HepG2 (cell line): ENCODE measurements around the gene ZFYVE26. TPM values are rescaled to one million over a fixed set of nuclear protein-coding genes. Genes with fewer than 3 reads are reported as not detected.

Experiments
- KDM4B ChIP-seq: sonication (generic); formaldehyde crosslinking; IDR thresholded peaks from 2 replicates; pipeline ENCODE4 v1.4.0; 2020; ENCODE audit warnings: missing genetic modification reagents
- NCOA1 ChIP-seq: sonication (generic); formaldehyde crosslinking; IDR thresholded peaks from 2 replicates; pipeline ENCODE4 v1.9.0; 2021; ENCODE audit warnings: missing genetic modification reagents
- NFYB ChIP-seq: sonication (generic); formaldehyde crosslinking; IDR thresholded peaks from 2 replicates; pipeline ENCODE4 v1.4.0; 2020; ENCODE audit warnings: missing genetic modification reagents
- PHB2 ChIP-seq: fragments of 450-650 bp; IDR thresholded peaks from 2 replicates; pipeline ENCODE4 v1.6.1; 2018; ENCODE audit not compliant: partially characterized antibody
- PHF5A ChIP-seq: IDR thresholded peaks from one replicate; pipeline ENCODE4 v1.6.1; 2018; ENCODE audit warnings: low read depth, missing genetic modification reagents; ENCODE audit not compliant: unreplicated experiment
- RAD21 ChIP-seq: fragments of 450-650 bp; formaldehyde crosslinking; IDR thresholded peaks from 2 replicates; pipeline ENCODE4 v1.5.0; 2020; ENCODE audit warnings: mild to moderate bottlenecking
- RAD51 ChIP-seq: fragments of 450-650 bp; IDR thresholded peaks from 2 replicates; pipeline ENCODE4 v1.6.1; 2016; ENCODE audit warnings: borderline replicate concordance
- RELA ChIP-seq: sonication (generic); formaldehyde crosslinking; IDR thresholded peaks from 2 replicates; pipeline ENCODE4 v1.4.0; 2020; ENCODE audit warnings: missing genetic modification reagents
- REXO4 ChIP-seq: sonication (generic); formaldehyde crosslinking; IDR thresholded peaks from 2 replicates; pipeline ENCODE4 v1.8.0; 2022; ENCODE audit warnings: missing genetic modification reagents, mild to moderate bottlenecking, borderline replicate concordance
- SMAD1 ChIP-seq: sonication (generic); formaldehyde crosslinking; IDR thresholded peaks from 2 replicates; pipeline ENCODE4 v1.4.0; 2020; ENCODE audit warnings: missing genetic modification reagents, low read depth, mild to moderate bottlenecking, borderline replicate concordance
- SMC3 ChIP-seq: IDR thresholded peaks from 2 replicates; pipeline ENCODE4 v1.6.1; 2011; ENCODE audit warnings: low read length, improper control_type of control experiment
- STAG1 ChIP-seq: sonication (generic); formaldehyde crosslinking; IDR thresholded peaks from 2 replicates; pipeline ENCODE4 v1.4.0; 2020; ENCODE audit warnings: missing genetic modification reagents
- TBX3 ChIP-seq: fragments of 450-650 bp; IDR thresholded peaks from 2 replicates; pipeline ENCODE4 v1.6.1; 2017; ENCODE audit warnings: antibody characterized with exemption, mild to moderate bottlenecking, inconsistent platforms, borderline replicate concordance
- ZBTB38 ChIP-seq: sonication (generic); formaldehyde crosslinking; IDR thresholded peaks from 2 replicates; pipeline ENCODE4 v1.5.1; 2020; ENCODE audit warnings: mild to moderate bottlenecking, missing genetic modification reagents
- ZNF468 ChIP-seq: sonication (generic); formaldehyde crosslinking; IDR thresholded peaks from 2 replicates; pipeline ENCODE4 v1.8.0; 2022; ENCODE audit warnings: mild to moderate bottlenecking, moderate library complexity, missing genetic modification reagents
- ZNF614 ChIP-seq: IDR thresholded peaks from 2 replicates; pipeline ENCODE4 v1.6.1; 2018; ENCODE audit warnings: missing biosample characterization, missing genetic modification reagents, inconsistent platforms, borderline replicate concordance
- ZNF616 ChIP-seq: sonication (generic); formaldehyde crosslinking; IDR thresholded peaks from 2 replicates; pipeline ENCODE4 v1.5.0; 2020; ENCODE audit warnings: low read depth, mild to moderate bottlenecking, missing genetic modification reagents
- ZNF619 ChIP-seq: sonication (generic); formaldehyde crosslinking; IDR thresholded peaks from 2 replicates; pipeline ENCODE4 v1.4.0; 2020; ENCODE audit warnings: mild to moderate bottlenecking, missing genetic modification reagents
- ZNF816 ChIP-seq: sonication (generic); formaldehyde crosslinking; IDR thresholded peaks from 2 replicates; pipeline ENCODE4 v1.8.0; 2022; ENCODE audit warnings: missing genetic modification reagents, mild to moderate bottlenecking, borderline replicate concordance
- polyA plus RNA-seq, 8 experiments: library from polyadenylated mRNA; depleted of rRNA in 3 of 8; stranded (reverse) in 7 of 8; unstranded in 1 of 8; fragments of >200 nt; fragmentation: Illumina TruSeq in 4 of 8; extraction: Trizol in 4 of 8; gene quantifications; 2 replicates each; pipeline versions ENCODE4 v1.2.1 to v1.2.3, GENCODE V29; 2011 to 2016; ENCODE audit warnings: low read depth in 4 of 8, missing spikeins in 1 of 8, mixed read lengths in 1 of 8; ENCODE audit not compliant: insufficient read depth in 1 of 8
- total RNA-seq, 5 experiments: library from RNA; depleted of rRNA; stranded (reverse); fragments of >200 nt; fragmentation: Illumina TruSeq; extraction: Trizol; gene quantifications; 2 replicates each; pipeline ENCODE4 v1.2.3, GENCODE V29; 2016; ENCODE audit warnings: low read depth in 1 of 5
- TF ChIP-seq, protein P1 (sequence below): sonication (generic); formaldehyde crosslinking; IDR thresholded peaks from 2 replicates; pipeline ENCODE4 v1.5.0; 2020; ENCODE audit warnings: missing genetic modification reagents, mild to moderate bottlenecking, borderline replicate concordance
- TF ChIP-seq, protein P2 (sequence below): sonication (generic); formaldehyde crosslinking; IDR thresholded peaks from 2 replicates; pipeline ENCODE4 v1.5.0; 2020; ENCODE audit warnings: mild to moderate bottlenecking, missing genetic modification reagents
- TF ChIP-seq, protein P3 (sequence below): sonication (generic); formaldehyde crosslinking; IDR thresholded peaks from 2 replicates; pipeline ENCODE4 v1.4.0; 2020; ENCODE audit warnings: missing genetic modification reagents, borderline replicate concordance
- TF ChIP-seq, protein P4 (sequence below): sonication (generic); formaldehyde crosslinking; IDR thresholded peaks from 2 replicates; pipeline ENCODE4 v1.5.0; 2020; ENCODE audit warnings: missing genetic modification reagents

The ZFYVE26 gene
- total and polyA plus RNA-seq, 2 of the 13 experiments (the other 11 are each of a cell fraction or from before 2014, with no cell fraction given): 13.6 to 16.4 TPM

DNA sequence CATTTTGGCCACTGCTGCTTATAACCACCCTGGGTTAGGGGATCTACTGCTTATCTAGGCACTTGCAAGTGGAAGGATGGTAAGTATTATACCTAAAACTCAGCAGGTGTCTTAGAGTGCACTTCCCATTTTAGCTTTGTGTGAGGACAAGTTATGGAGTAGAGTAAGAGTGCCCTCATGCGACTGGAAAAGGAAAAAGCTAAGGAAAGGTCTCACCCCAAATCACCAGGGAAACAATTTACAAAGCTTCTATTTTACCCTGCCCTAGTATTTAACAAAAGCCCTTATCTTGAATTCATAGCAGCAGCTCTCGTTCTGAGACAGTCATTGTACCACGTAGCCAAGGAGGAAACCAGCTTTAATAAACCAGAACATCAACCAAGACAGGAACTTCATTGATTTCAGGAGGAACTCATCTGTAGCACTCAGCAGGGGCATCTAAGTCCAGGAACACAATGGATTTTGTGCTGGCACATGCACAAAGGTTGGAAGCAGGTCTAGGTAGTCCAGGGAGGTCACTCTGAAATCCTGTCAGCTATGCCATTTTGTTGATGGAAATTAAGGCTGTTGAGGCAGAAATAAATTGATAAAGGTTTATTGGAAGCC, 111.8 kb downstream of the ZFYVE26 start (continued):
- TF ChIP-seq, protein P1, sequence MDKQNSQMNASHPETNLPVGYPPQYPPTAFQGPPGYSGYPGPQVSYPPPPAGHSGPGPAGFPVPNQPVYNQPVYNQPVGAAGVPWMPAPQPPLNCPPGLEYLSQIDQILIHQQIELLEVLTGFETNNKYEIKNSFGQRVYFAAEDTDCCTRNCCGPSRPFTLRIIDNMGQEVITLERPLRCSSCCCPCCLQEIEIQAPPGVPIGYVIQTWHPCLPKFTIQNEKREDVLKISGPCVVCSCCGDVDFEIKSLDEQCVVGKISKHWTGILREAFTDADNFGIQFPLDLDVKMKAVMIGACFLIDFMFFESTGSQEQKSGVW (CRISPR knock-in tag): no peak
- TF ChIP-seq RAD51 (no peak), PHF5A (CRISPR knock-in tag) (no peak), SMC3 (peak; percentile 83), KDM4B (CRISPR knock-in tag) (no peak), RELA (CRISPR knock-in tag) (no peak), NCOA1 (CRISPR knock-in tag) (no peak), NFYB (CRISPR knock-in tag) (no peak), ZNF468 (CRISPR knock-in tag) (no peak), SMAD1 (CRISPR knock-in tag) (no peak), RAD21 (CRISPR knock-in tag) (peak; percentile 61; the same call in 1 of the 2 replicates), ZNF616 (CRISPR knock-in tag) (no peak), ZBTB38 (CRISPR knock-in tag) (no peak), ZNF619 (no peak), ZNF614 (no peak), ZNF816 (no peak), REXO4 (CRISPR knock-in tag) (no peak), STAG1 (CRISPR knock-in tag) (peak; percentile 85), TBX3 (no peak), PHB2 (no peak)
- TF ChIP-seq, protein P2, sequence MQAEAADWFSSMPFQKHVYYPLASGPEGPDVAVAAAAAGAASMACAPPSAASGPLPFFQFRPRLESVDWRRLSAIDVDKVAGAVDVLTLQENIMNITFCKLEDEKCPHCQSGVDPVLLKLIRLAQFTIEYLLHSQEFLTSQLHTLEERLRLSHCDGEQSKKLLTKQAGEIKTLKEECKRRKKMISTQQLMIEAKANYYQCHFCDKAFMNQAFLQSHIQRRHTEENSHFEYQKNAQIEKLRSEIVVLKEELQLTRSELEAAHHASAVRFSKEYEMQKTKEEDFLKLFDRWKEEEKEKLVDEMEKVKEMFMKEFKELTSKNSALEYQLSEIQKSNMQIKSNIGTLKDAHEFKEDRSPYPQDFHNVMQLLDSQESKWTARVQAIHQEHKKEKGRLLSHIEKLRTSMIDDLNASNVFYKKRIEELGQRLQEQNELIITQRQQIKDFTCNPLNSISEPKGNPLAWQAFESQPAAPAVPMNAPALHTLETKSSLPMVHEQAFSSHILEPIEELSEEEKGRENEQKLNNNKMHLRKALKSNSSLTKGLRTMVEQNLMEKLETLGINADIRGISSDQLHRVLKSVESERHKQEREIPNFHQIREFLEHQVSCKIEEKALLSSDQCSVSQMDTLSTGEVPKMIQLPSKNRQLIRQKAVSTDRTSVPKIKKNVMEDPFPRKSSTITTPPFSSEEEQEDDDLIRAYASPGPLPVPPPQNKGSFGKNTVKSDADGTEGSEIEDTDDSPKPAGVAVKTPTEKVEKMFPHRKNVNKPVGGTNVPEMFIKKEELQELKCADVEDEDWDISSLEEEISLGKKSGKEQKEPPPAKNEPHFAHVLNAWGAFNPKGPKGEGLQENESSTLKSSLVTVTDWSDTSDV: no peak
- TF ChIP-seq, protein P3, sequence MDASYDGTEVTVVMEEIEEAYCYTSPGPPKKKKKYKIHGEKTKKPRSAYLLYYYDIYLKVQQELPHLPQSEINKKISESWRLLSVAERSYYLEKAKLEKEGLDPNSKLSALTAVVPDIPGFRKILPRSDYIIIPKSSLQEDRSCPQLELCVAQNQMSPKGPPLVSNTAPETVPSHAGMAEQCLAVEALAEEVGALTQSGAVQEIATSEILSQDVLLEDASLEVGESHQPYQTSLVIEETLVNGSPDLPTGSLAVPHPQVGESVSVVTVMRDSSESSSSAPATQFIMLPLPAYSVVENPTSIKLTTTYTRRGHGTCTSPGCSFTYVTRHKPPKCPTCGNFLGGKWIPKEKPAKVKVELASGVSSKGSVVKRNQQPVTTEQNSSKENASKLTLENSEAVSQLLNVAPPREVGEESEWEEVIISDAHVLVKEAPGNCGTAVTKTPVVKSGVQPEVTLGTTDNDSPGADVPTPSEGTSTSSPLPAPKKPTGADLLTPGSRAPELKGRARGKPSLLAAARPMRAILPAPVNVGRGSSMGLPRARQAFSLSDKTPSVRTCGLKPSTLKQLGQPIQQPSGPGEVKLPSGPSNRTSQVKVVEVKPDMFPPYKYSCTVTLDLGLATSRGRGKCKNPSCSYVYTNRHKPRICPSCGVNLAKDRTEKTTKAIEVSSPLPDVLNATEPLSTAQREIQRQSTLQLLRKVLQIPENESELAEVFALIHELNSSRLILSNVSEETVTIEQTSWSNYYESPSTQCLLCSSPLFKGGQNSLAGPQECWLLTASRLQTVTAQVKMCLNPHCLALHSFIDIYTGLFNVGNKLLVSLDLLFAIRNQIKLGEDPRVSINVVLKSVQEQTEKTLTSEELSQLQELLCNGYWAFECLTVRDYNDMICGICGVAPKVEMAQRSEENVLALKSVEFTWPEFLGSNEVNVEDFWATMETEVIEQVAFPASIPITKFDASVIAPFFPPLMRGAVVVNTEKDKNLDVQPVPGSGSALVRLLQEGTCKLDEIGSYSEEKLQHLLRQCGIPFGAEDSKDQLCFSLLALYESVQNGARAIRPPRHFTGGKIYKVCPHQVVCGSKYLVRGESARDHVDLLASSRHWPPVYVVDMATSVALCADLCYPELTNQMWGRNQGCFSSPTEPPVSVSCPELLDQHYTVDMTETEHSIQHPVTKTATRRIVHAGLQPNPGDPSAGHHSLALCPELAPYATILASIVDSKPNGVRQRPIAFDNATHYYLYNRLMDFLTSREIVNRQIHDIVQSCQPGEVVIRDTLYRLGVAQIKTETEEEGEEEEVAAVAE (CRISPR knock-in tag): no peak
- TF ChIP-seq, protein P4, sequence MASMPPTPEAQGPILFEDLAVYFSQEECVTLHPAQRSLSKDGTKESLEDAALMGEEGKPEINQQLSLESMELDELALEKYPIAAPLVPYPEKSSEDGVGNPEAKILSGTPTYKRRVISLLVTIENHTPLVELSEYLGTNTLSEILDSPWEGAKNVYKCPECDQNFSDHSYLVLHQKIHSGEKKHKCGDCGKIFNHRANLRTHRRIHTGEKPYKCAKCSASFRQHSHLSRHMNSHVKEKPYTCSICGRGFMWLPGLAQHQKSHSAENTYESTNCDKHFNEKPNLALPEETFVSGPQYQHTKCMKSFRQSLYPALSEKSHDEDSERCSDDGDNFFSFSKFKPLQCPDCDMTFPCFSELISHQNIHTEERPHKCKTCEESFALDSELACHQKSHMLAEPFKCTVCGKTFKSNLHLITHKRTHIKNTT: no peak
